ENCODE results near the gene GBF1.

GRCh38 chr10:102299873-102300272, 54.5 kb downstream of the GBF1 start:
- TF ChIP-seq, protein P1, sequence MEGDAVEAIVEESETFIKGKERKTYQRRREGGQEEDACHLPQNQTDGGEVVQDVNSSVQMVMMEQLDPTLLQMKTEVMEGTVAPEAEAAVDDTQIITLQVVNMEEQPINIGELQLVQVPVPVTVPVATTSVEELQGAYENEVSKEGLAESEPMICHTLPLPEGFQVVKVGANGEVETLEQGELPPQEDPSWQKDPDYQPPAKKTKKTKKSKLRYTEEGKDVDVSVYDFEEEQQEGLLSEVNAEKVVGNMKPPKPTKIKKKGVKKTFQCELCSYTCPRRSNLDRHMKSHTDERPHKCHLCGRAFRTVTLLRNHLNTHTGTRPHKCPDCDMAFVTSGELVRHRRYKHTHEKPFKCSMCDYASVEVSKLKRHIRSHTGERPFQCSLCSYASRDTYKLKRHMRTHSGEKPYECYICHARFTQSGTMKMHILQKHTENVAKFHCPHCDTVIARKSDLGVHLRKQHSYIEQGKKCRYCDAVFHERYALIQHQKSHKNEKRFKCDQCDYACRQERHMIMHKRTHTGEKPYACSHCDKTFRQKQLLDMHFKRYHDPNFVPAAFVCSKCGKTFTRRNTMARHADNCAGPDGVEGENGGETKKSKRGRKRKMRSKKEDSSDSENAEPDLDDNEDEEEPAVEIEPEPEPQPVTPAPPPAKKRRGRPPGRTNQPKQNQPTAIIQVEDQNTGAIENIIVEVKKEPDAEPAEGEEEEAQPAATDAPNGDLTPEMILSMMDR (IDR thresholded peaks at IDR 0.05) = no peak
- no peak for TF ChIP-seq POLR2A (IDR thresholded peaks at IDR 0.05)
